Measurements from ENCODE around the gene SEPTIN5.

The SEPTIN5 gene

GRCh38 chr22:19710769-19711106 is 3.6 kb upstream of the SEPTIN5 start:
- H2BK5ac ChIP-seq (ENCODE audit: low read length) = no peak overlapping the region

GRCh38 chr22:19713245-19713644 is 1.1 kb upstream of the SEPTIN5 start:
- DNase-seq = no peak
- Histone ChIP-seq H3K27ac (ENCODE audit: low read depth, low read length) (no peak overlapping the region), H3K56ac (ENCODE audit: low read length) (peak overlapping the region; percentile 88), H3K4ac (ENCODE audit: low read depth, low read length) (no peak overlapping the region), H3K4me3 (ENCODE audit: low read length) (no peak overlapping the region), H3K23ac (ENCODE audit: low read length) (no peak overlapping the region), H3K79me1 (ENCODE audit: low read length) (no peaks in the 10 kb centered on the region), H2BK15ac (replicated peaks; ENCODE audit: low read depth) (no peak overlapping the region), H4K5ac (ENCODE audit: low read length) (no peak overlapping the region), H3K9ac (ENCODE audit: low read length) (no peak overlapping the region), H2BK120ac (ENCODE audit: low read depth, low read length) (no peak overlapping the region), H4K8ac (ENCODE audit: low read depth, low read length) (no peak overlapping the region), H2BK5ac (ENCODE audit: low read length) (no peak overlapping the region), H2AK5ac (ENCODE audit: low read length) (peak overlapping the region; percentile 65), H3K4me1 (ENCODE audit: control insufficient read depth, low read depth, low read length) (peaks cover 9% of the 10 kb centered on the region), H3K18ac (ENCODE audit: low read length) (no peak overlapping the region), H3K4me2 (ENCODE audit: low read length) (no peak overlapping the region), H3K36me3 (ENCODE audit: control insufficient read depth, insufficient read depth, low read length) (no peaks in the 10 kb centered on the region), H3K79me2 (ENCODE audit: control insufficient read depth, insufficient read depth, low read length) (no peaks in the 10 kb centered on the region), H3K27me3 (ENCODE audit: insufficient read depth, low read length, poor library complexity) (no peaks in the 10 kb centered on the region)
- no CpG with 5 or more reads among the region's 13 CpGs for WGBS (ENCODE audit: extremely low coverage, insufficient coverage, low lambda C conversion rate)

More at GRCh38 chr22:19710769-19711106, 3.6 kb upstream of the SEPTIN5 start:
- H3K18ac ChIP-seq (ENCODE audit: low read length) = no peak overlapping the region
- peaks cover 8% of the 10 kb centered on the region for H3K4me1 ChIP-seq (ENCODE audit: control insufficient read depth, low read depth, low read length)
- no peaks in the 10 kb centered on the region for H3K27me3 ChIP-seq (ENCODE audit: insufficient read depth, low read length, poor library complexity)
- no peak overlapping the region for H3K23ac ChIP-seq (ENCODE audit: low read length)
- H2BK15ac ChIP-seq (replicated peaks; ENCODE audit: low read depth) = no peak overlapping the region
- H3K79me1 ChIP-seq (ENCODE audit: low read length) = no peaks in the 10 kb centered on the region
- H4K8ac ChIP-seq (ENCODE audit: low read depth, low read length) = no peak overlapping the region
- H4K5ac ChIP-seq (ENCODE audit: low read length) = no peak overlapping the region
- H3K79me2 ChIP-seq (ENCODE audit: control insufficient read depth, insufficient read depth, low read length) = no peaks in the 10 kb centered on the region
- H3K27ac ChIP-seq (ENCODE audit: low read depth, low read length) = no peak overlapping the region
- H3K4me3 ChIP-seq (ENCODE audit: low read length) = no peak overlapping the region
- no peak overlapping the region for H3K9ac ChIP-seq (ENCODE audit: low read length)
- no CpG with 5 or more reads among the region's 6 CpGs for WGBS (ENCODE audit: extremely low coverage, insufficient coverage, low lambda C conversion rate)
- no peaks in the 10 kb centered on the region for H3K36me3 ChIP-seq (ENCODE audit: control insufficient read depth, insufficient read depth, low read length)
- no peak for DNase-seq
- H3K4me2 ChIP-seq (ENCODE audit: low read length) = no peak overlapping the region
- H3K4ac ChIP-seq (ENCODE audit: low read depth, low read length) = no peak overlapping the region
- no peak overlapping the region for H2BK120ac ChIP-seq (ENCODE audit: low read depth, low read length)
- H2AK5ac ChIP-seq (ENCODE audit: low read length) = no peak overlapping the region
- no peak overlapping the region for H3K56ac ChIP-seq (ENCODE audit: low read length)

GRCh38 chr22:19713650-19714311 is 522 bp upstream of the SEPTIN5 start:
- Histone ChIP-seq H2AK5ac (ENCODE audit: low read length) (peak overlapping the region; percentile 65), H3K9ac (ENCODE audit: low read length) (peak overlapping the region; percentile 66), H3K27ac (ENCODE audit: low read depth, low read length) (no peak overlapping the region), H3K4ac (ENCODE audit: low read depth, low read length) (peak overlapping the region; percentile 25), H2BK120ac (ENCODE audit: low read depth, low read length) (no peak overlapping the region), H3K79me2 (ENCODE audit: control insufficient read depth, insufficient read depth, low read length) (no peaks in the 10 kb centered on the region), H3K36me3 (ENCODE audit: control insufficient read depth, insufficient read depth, low read length) (no peaks in the 10 kb centered on the region), H3K4me3 (ENCODE audit: low read length) (no peak overlapping the region), H3K79me1 (ENCODE audit: low read length) (no peaks in the 10 kb centered on the region), H3K4me2 (ENCODE audit: low read length) (peak overlapping the region; percentile 59), H4K8ac (ENCODE audit: low read depth, low read length) (no peak overlapping the region), H3K56ac (ENCODE audit: low read length) (peak overlapping the region; percentile 88), H2BK5ac (ENCODE audit: low read length) (no peak overlapping the region), H3K18ac (ENCODE audit: low read length) (no peak overlapping the region), H4K5ac (ENCODE audit: low read length) (no peak overlapping the region), H3K23ac (ENCODE audit: low read length) (peak overlapping the region; percentile 66), H2BK15ac (replicated peaks; ENCODE audit: low read depth) (no peak overlapping the region), H3K4me1 (ENCODE audit: control insufficient read depth, low read depth, low read length) (peaks cover 9% of the 10 kb centered on the region), H3K27me3 (ENCODE audit: insufficient read depth, low read length, poor library complexity) (no peaks in the 10 kb centered on the region)
- WGBS (ENCODE audit: extremely low coverage, insufficient coverage, low lambda C conversion rate) = no CpG with 5 or more reads among the region's 38 CpGs
- no peak for DNase-seq

GRCh38 chr22:19715188-19715930 is 1.1 kb downstream of the SEPTIN5 start:
- Histone ChIP-seq H3K18ac (ENCODE audit: low read length) (no peak overlapping the region), H2BK15ac (replicated peaks; ENCODE audit: low read depth) (no peak overlapping the region), H3K79me1 (ENCODE audit: low read length) (no peaks in the 10 kb centered on the region), H3K4ac (ENCODE audit: low read depth, low read length) (no peak overlapping the region), H3K27ac (ENCODE audit: low read depth, low read length) (no peak overlapping the region), H2BK120ac (ENCODE audit: low read depth, low read length) (no peak overlapping the region), H3K4me1 (ENCODE audit: control insufficient read depth, low read depth, low read length) (peaks cover 2% of the 10 kb centered on the region), H3K4me2 (ENCODE audit: low read length) (peak overlapping the region; percentile 59), H3K9ac (ENCODE audit: low read length) (peak overlapping the region; percentile 67), H2AK5ac (ENCODE audit: low read length) (no peak overlapping the region), H3K56ac (ENCODE audit: low read length) (peak overlapping the region; percentile 79), H3K36me3 (ENCODE audit: control insufficient read depth, insufficient read depth, low read length) (no peaks in the 10 kb centered on the region), H3K79me2 (ENCODE audit: control insufficient read depth, insufficient read depth, low read length) (no peaks in the 10 kb centered on the region), H4K5ac (ENCODE audit: low read length) (no peak overlapping the region), H3K27me3 (ENCODE audit: insufficient read depth, low read length, poor library complexity) (peaks cover 8% of the 10 kb centered on the region), H4K8ac (ENCODE audit: low read depth, low read length) (no peak overlapping the region), H3K4me3 (ENCODE audit: low read length) (no peak overlapping the region), H3K23ac (ENCODE audit: low read length) (peak overlapping the region; percentile 7), H2BK5ac (ENCODE audit: low read length) (no peak overlapping the region)
- DNase-seq = no peak
- whole genome bisulfite sequencing (ENCODE audit: extremely low coverage, insufficient coverage, low lambda C conversion rate) = no CpG with 5 or more reads among the region's 4 CpGs

- H2BK120ac ChIP-seq (ENCODE audit: low read depth, low read length) = no peak overlapping the region
- no peak overlapping the region for H4K8ac ChIP-seq (ENCODE audit: low read depth, low read length)
- no peak for DNase-seq
- H4K5ac ChIP-seq (ENCODE audit: low read length) = no peak overlapping the region
- no peak overlapping the region for H3K4ac ChIP-seq (ENCODE audit: low read depth, low read length)
- peak overlapping the region; percentile 46 for H3K56ac ChIP-seq (ENCODE audit: low read length)
- H3K27ac ChIP-seq (ENCODE audit: low read depth, low read length) = no peak overlapping the region
- no peak overlapping the region for H2BK15ac ChIP-seq (replicated peaks; ENCODE audit: low read depth)
- H3K79me1 ChIP-seq (ENCODE audit: low read length) = no peaks in the 10 kb centered on the region
- H3K36me3 ChIP-seq (ENCODE audit: control insufficient read depth, insufficient read depth, low read length) = no peaks in the 10 kb centered on the region
- WGBS (ENCODE audit: extremely low coverage, insufficient coverage, low lambda C conversion rate) = no CpG with 5 or more reads among the region's 11 CpGs
- H3K4me3 ChIP-seq (ENCODE audit: low read length) = no peak overlapping the region
- no peak overlapping the region for H3K4me2 ChIP-seq (ENCODE audit: low read length)
- H3K4me1 ChIP-seq (ENCODE audit: control insufficient read depth, low read depth, low read length) = peaks cover 2% of the 10 kb centered on the region
- no peak overlapping the region for H2BK5ac ChIP-seq (ENCODE audit: low read length)
- H3K27me3 ChIP-seq (ENCODE audit: insufficient read depth, low read length, poor library complexity) = peaks cover 15% of the 10 kb centered on the region
- no peak overlapping the region for H3K9ac ChIP-seq (ENCODE audit: low read length)
- H3K18ac ChIP-seq (ENCODE audit: low read length) = no peak overlapping the region
- H3K79me2 ChIP-seq (ENCODE audit: control insufficient read depth, insufficient read depth, low read length) = no peaks in the 10 kb centered on the region
- no peak overlapping the region for H2AK5ac ChIP-seq (ENCODE audit: low read length)
- no peak overlapping the region for H3K23ac ChIP-seq (ENCODE audit: low read length)
Measured at GRCh38 chr22:19716041-19716828, 1.9 kb downstream of the SEPTIN5 start.

Measured in mesendoderm (in vitro differentiated cells).